ENCODE data around the gene FUT7. TPM values are rescaled to one million over a fixed set of nuclear protein-coding genes. Genes with fewer than 3 reads are reported as not detected.

Gene FUT7
- total and polyA plus RNA-seq, 3 donors from 2014 or later = 0.06 to 0.24 (median 0.24) TPM

GRCh38 chr9:136983656-136984314, 48.1 kb downstream of the FUT7 start:
- Histone ChIP-seq H3K4me3 (no peak overlapping the region), H3K36me3 (ENCODE audit: low read depth, missing control alignments) (no peaks in the 10 kb centered on the region), H3K27me3 (no peaks in the 10 kb centered on the region), H3K9me3 (no peaks in the 10 kb centered on the region), H3K27ac (no peak overlapping the region), H3K4me1 (peaks cover 33% of the 10 kb centered on the region)
- 71 to 73% methylated on average over 10 to 11 of the region's 11 CpGs for WGBS, 2 donors
- intact Hi-C loops (cut with DNase I; ENCODE audit: low total_unique reads) = no loop called here
- no peak for TF ChIP-seq CTCF (IDR thresholded peaks at IDR 0.05)
- TF ChIP-seq POLR2A (IDR thresholded peaks at IDR 0.05) = no peak
- DNase-seq = no peak

DNA sequence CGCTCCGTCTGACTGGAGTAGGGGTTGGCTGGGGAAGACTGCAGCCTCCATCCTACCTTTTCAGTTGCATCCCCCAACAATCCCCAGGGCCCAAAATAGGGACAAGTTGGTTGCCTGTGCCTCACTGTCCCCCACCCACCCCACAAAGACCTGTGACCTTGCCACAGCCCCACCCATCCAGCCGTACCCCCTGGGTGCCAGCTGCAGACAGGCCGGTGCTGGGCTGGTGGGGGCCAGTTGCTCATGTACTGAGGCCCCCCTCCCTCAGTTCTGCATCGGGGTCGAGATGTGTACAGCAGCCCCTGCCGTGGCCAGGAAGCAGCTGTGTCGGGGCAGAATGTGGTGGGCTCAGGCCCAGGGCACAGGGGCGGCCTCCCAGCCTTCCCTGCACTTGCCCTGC, 48.7 kb downstream of the FUT7 start:
- no peaks in the 10 kb centered on the region for H3K27me3 ChIP-seq
- 60 to 61% methylated on average over 7 to 9 of the region's 9 CpGs for WGBS, 2 donors
- no peaks in the 10 kb centered on the region for H3K36me3 ChIP-seq (ENCODE audit: low read depth, missing control alignments)
- H3K4me1 ChIP-seq = peaks cover 33% of the 10 kb centered on the region
- H3K4me3 ChIP-seq = no peak overlapping the region
- TF ChIP-seq CTCF (IDR thresholded peaks at IDR 0.05) (no peak), POLR2A (IDR thresholded peaks at IDR 0.05) (no peak)
- H3K9me3 ChIP-seq = no peaks in the 10 kb centered on the region
- no peak overlapping the region for H3K27ac ChIP-seq
- intact Hi-C loops (cut with DNase I; ENCODE audit: low total_unique reads) = no loop called here
- DNase-seq = no peak

- Histone ChIP-seq H3K9me3 (no peaks in the 10 kb centered on the region), H3K4me3 (no peak within 1 kb of the TSS), H3K27ac (peak within 1 kb of the TSS; percentile 24 to 68), H3K4me1 (peaks cover 33% of the 10 kb centered on the region), H3K27me3 (no peaks in the 10 kb centered on the region), H3K36me3 (ENCODE audit: low read depth, missing control alignments) (no peaks in the 10 kb centered on the region)
- intact Hi-C loops (cut with DNase I; ENCODE audit: low total_unique reads) = no loop called here
- WGBS, 2 donors = 58 to 87% methylated on average over 5 to 18 of the region's 18 CpGs
- TF ChIP-seq POLR2A (IDR thresholded peaks at IDR 0.05) = no peak
- no peak for TF ChIP-seq CTCF (IDR thresholded peaks at IDR 0.05)
- no peak for DNase-seq
Measured at GRCh38 chr9:136982232-136983051, 49.4 kb downstream of the FUT7 start, which contains the start of gene LCNL1. Gene LCNL1 (plus strand): TSS chr9:136982993. CDS start chr9:136983587, 594 bp downstream.

DNA sequence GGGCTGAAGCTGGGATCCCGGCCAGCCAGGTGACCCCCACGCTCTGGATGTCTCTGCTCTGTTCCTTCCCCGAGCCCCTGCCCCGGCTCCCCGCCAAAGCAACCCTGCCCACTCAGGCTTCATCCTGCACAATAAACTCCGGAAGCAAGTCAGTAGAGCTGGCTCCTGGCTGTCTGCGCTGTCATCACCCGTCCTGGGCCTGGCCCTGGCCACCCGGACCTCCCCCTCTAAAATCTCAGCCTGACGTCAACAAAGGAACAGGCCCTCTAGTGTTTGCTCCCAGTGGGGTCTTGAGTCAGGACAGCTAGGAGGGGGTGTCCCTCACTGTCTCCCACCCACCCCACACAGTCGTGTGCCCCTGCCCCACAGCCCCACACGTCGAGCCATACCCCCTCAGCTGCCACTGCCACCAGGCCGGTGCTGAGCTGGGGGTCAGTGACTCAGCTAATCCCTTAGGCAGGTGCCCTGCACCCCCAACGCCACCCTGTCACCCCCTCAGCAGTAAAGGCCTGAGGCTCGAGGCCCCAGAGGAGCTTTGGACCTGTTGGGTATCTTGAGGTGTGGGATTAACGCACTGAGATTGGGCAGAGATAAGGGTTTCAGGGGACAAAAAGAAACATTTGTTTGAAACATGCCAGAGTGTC, 50.2 kb downstream of the FUT7 start:
- Histone ChIP-seq H3K4me1 (peaks cover 38% of the 10 kb centered on the region), H3K9me3 (no peaks in the 10 kb centered on the region), H3K36me3 (ENCODE audit: low read depth, missing control alignments) (no peaks in the 10 kb centered on the region), H3K27ac (peak overlapping the region; percentile 24 to 68), H3K4me3 (no peak overlapping the region), H3K27me3 (no peaks in the 10 kb centered on the region)
- TF ChIP-seq CTCF (IDR thresholded peaks at IDR 0.05) = no peak
- no peak for TF ChIP-seq POLR2A (IDR thresholded peaks at IDR 0.05)
- DNase-seq = peak; percentile 74
- 35 to 51% methylated on average over 13 to 17 of the region's 17 CpGs for WGBS, 2 donors
- intact Hi-C loops (cut with DNase I; ENCODE audit: low total_unique reads) = no loop called here
